ENCODE measurements around the gene RAET1G.
"Not testable (repeated sequence)": the region's sequence is repeated elsewhere in the genome, so short reads cannot be mapped to it uniquely, and the experiment has no call there.

The RAET1G gene

GRCh38 chr6:149891864-149892263 lies 31.1 kb downstream of the RAET1G start:
- not testable (repeated sequence) for H3K79me1 ChIP-seq (ENCODE audit: low read length); H3K4me2 ChIP-seq (ENCODE audit: low read length); H2BK120ac ChIP-seq (ENCODE audit: low read depth, low read length); H3K18ac ChIP-seq (ENCODE audit: low read length); H3K79me2 ChIP-seq (ENCODE audit: control insufficient read depth, insufficient read depth, low read length); H3K27me3 ChIP-seq (ENCODE audit: insufficient read depth, low read length, poor library complexity); H2BK15ac ChIP-seq (replicated peaks; ENCODE audit: low read depth); H4K8ac ChIP-seq (ENCODE audit: low read depth, low read length); H4K5ac ChIP-seq (ENCODE audit: low read length); H2AK5ac ChIP-seq (ENCODE audit: low read length); H3K27ac ChIP-seq (ENCODE audit: low read depth, low read length); H3K4me3 ChIP-seq (ENCODE audit: low read length); H3K23ac ChIP-seq (ENCODE audit: low read length); H3K4ac ChIP-seq (ENCODE audit: low read depth, low read length); DNase-seq; H3K4me1 ChIP-seq (ENCODE audit: control insufficient read depth, low read depth, low read length); H2BK5ac ChIP-seq (ENCODE audit: low read length); H3K56ac ChIP-seq (ENCODE audit: low read length); H3K9ac ChIP-seq (ENCODE audit: low read length); H3K36me3 ChIP-seq (ENCODE audit: control insufficient read depth, insufficient read depth, low read length)
- no CpG with 5 or more reads among the region's 6 CpGs for WGBS (ENCODE audit: extremely low coverage, insufficient coverage, low lambda C conversion rate)

DNA sequence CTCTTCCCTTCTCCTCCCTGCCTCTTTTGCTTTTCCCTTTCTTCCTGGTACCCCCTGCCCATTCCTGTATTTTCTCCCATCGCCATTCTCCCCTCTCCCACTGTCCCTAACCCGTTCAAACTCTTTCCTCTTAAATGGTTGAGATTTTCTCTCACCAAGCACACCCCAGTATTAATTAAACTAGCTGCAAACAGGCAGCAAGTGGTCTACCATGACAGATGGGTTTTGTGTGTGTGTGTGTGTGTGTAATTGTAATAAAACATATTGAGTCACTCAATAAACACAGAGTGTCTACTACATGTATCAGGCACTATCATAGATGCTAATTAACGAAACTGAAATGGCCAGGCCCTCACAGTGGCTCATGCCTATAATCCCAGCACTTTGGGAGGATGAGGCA lies 31.7 kb downstream of the RAET1G start:
- H3K9ac ChIP-seq (ENCODE audit: low read length) = no peak overlapping the region

DNA sequence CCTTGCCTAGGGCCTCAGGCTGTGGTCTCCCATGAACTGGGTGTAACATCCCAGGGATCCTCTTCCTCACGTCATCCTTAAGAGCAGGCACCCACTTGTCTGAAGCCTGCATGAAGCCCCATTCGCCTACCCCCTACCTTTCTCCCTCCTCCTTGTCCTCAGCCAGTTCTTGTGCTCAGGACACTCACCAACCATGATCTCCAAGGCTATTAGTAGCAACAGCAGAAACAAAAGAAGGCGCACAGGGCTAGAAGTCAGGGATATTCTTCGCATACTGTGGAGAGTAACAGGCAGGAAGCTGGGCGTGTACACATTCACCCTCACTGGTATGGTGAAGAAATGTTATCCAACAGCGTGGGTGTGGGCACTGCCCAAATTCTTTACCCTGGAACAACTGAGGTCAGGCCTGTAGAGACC lies 32.3 kb downstream of the RAET1G start:
- no peak overlapping the region for H2BK120ac ChIP-seq (ENCODE audit: low read depth, low read length)
- H3K23ac ChIP-seq (ENCODE audit: low read length) = no peak overlapping the region
- H3K9ac ChIP-seq (ENCODE audit: low read length) = no peak overlapping the region
- no peak overlapping the region for H3K4me2 ChIP-seq (ENCODE audit: low read length)
- H2BK15ac ChIP-seq (replicated peaks; ENCODE audit: low read depth) = no peak overlapping the region
- H3K27me3 ChIP-seq (ENCODE audit: insufficient read depth, low read length, poor library complexity) = no peaks in the 10 kb centered on the region
- H2AK5ac ChIP-seq (ENCODE audit: low read length) = no peak overlapping the region
- no peak overlapping the region for H3K56ac ChIP-seq (ENCODE audit: low read length)
- no peak overlapping the region for H2BK5ac ChIP-seq (ENCODE audit: low read length)
- WGBS (ENCODE audit: extremely low coverage, insufficient coverage, low lambda C conversion rate) = no CpG with 5 or more reads among the region's 6 CpGs
- H3K4me3 ChIP-seq (ENCODE audit: low read length) = no peak overlapping the region
- no peaks in the 10 kb centered on the region for H3K4me1 ChIP-seq (ENCODE audit: control insufficient read depth, low read depth, low read length)
- no peaks in the 10 kb centered on the region for H3K79me2 ChIP-seq (ENCODE audit: control insufficient read depth, insufficient read depth, low read length)
- no peaks in the 10 kb centered on the region for H3K79me1 ChIP-seq (ENCODE audit: low read length)
- H4K5ac ChIP-seq (ENCODE audit: low read length) = no peak overlapping the region
- no peak overlapping the region for H3K4ac ChIP-seq (ENCODE audit: low read depth, low read length)
- no peak for DNase-seq
- H3K36me3 ChIP-seq (ENCODE audit: control insufficient read depth, insufficient read depth, low read length) = no peaks in the 10 kb centered on the region
- no peak overlapping the region for H3K18ac ChIP-seq (ENCODE audit: low read length)
- no peak overlapping the region for H4K8ac ChIP-seq (ENCODE audit: low read depth, low read length)
- no peak overlapping the region for H3K27ac ChIP-seq (ENCODE audit: low read depth, low read length)

More for the DNA sequence above, 31.7 kb downstream of the RAET1G start:
- no peak overlapping the region for H3K23ac ChIP-seq (ENCODE audit: low read length)
- no peak overlapping the region for H2BK120ac ChIP-seq (ENCODE audit: low read depth, low read length)
- no peak overlapping the region for H2BK5ac ChIP-seq (ENCODE audit: low read length)
- no peak overlapping the region for H3K56ac ChIP-seq (ENCODE audit: low read length)
- no peak overlapping the region for H2BK15ac ChIP-seq (replicated peaks; ENCODE audit: low read depth)
- no peaks in the 10 kb centered on the region for H3K79me1 ChIP-seq (ENCODE audit: low read length)
- WGBS (ENCODE audit: extremely low coverage, insufficient coverage, low lambda C conversion rate) = no CpG with 5 or more reads among the region's 3 CpGs
- no peak overlapping the region for H4K8ac ChIP-seq (ENCODE audit: low read depth, low read length)
- H3K4ac ChIP-seq (ENCODE audit: low read depth, low read length) = no peak overlapping the region
- H3K18ac ChIP-seq (ENCODE audit: low read length) = no peak overlapping the region
- H3K36me3 ChIP-seq (ENCODE audit: control insufficient read depth, insufficient read depth, low read length) = no peaks in the 10 kb centered on the region
- H4K5ac ChIP-seq (ENCODE audit: low read length) = no peak overlapping the region
- no peaks in the 10 kb centered on the region for H3K79me2 ChIP-seq (ENCODE audit: control insufficient read depth, insufficient read depth, low read length)
- H3K4me3 ChIP-seq (ENCODE audit: low read length) = no peak overlapping the region
- H3K4me2 ChIP-seq (ENCODE audit: low read length) = no peak overlapping the region
- H2AK5ac ChIP-seq (ENCODE audit: low read length) = no peak overlapping the region
- H3K27me3 ChIP-seq (ENCODE audit: insufficient read depth, low read length, poor library complexity) = no peaks in the 10 kb centered on the region
- no peak for DNase-seq
- no peaks in the 10 kb centered on the region for H3K4me1 ChIP-seq (ENCODE audit: control insufficient read depth, low read depth, low read length)
- no peak overlapping the region for H3K27ac ChIP-seq (ENCODE audit: low read depth, low read length)

DNA sequence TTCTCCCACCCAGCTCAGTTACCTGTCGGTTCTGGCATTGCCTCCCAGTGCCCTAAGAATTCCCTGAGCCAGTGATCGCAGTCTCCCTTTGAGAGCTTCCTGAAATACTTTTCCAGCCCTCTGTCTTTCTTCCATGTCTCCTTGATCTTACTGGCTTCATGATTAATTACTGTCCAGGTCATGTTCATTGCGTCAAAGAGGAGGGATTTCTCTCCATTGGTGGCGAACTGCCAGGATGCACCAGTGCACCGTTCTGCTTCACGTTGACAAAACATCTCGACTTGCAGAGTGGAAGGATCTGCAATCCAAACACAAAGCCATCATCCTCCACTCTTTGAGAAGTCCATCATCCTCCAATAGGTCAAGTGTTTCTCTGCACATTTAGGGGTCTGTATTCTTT lies 33.6 kb downstream of the RAET1G start:
- Histone ChIP-seq H3K79me1 (ENCODE audit: low read length) (no peaks in the 10 kb centered on the region), H2BK15ac (replicated peaks; ENCODE audit: low read depth) (no peak overlapping the region), H2BK120ac (ENCODE audit: low read depth, low read length) (no peak overlapping the region), H4K8ac (ENCODE audit: low read depth, low read length) (no peak overlapping the region), H4K5ac (ENCODE audit: low read length) (no peak overlapping the region), H3K18ac (ENCODE audit: low read length) (no peak overlapping the region), H2BK5ac (ENCODE audit: low read length) (no peak overlapping the region), H3K4me1 (ENCODE audit: control insufficient read depth, low read depth, low read length) (no peaks in the 10 kb centered on the region), H3K27me3 (ENCODE audit: insufficient read depth, low read length, poor library complexity) (no peaks in the 10 kb centered on the region), H3K4me3 (ENCODE audit: low read length) (no peak overlapping the region), H3K79me2 (ENCODE audit: control insufficient read depth, insufficient read depth, low read length) (no peaks in the 10 kb centered on the region), H3K56ac (ENCODE audit: low read length) (no peak overlapping the region), H3K4me2 (ENCODE audit: low read length) (no peak overlapping the region), H3K36me3 (ENCODE audit: control insufficient read depth, insufficient read depth, low read length) (no peaks in the 10 kb centered on the region), H3K27ac (ENCODE audit: low read depth, low read length) (no peak overlapping the region), H3K4ac (ENCODE audit: low read depth, low read length) (no peak overlapping the region), H3K9ac (ENCODE audit: low read length) (no peak overlapping the region), H2AK5ac (ENCODE audit: low read length) (no peak overlapping the region), H3K23ac (ENCODE audit: low read length) (no peak overlapping the region)
- WGBS (ENCODE audit: extremely low coverage, insufficient coverage, low lambda C conversion rate) = no CpG with 5 or more reads among the region's 7 CpGs
- DNase-seq = no peak

GRCh38 chr6:149888659-149889058 lies 34.3 kb downstream of the RAET1G start:
- Histone ChIP-seq H3K18ac (ENCODE audit: low read length) (no peak overlapping the region), H2BK120ac (ENCODE audit: low read depth, low read length) (no peak overlapping the region), H4K5ac (ENCODE audit: low read length) (no peak overlapping the region), H3K23ac (ENCODE audit: low read length) (no peak overlapping the region), H4K8ac (ENCODE audit: low read depth, low read length) (no peak overlapping the region), H2BK15ac (replicated peaks; ENCODE audit: low read depth) (no peak overlapping the region), H3K27me3 (ENCODE audit: insufficient read depth, low read length, poor library complexity) (no peaks in the 10 kb centered on the region), H3K4me1 (ENCODE audit: control insufficient read depth, low read depth, low read length) (no peaks in the 10 kb centered on the region), H3K56ac (ENCODE audit: low read length) (no peak overlapping the region), H3K27ac (ENCODE audit: low read depth, low read length) (no peak overlapping the region), H3K9ac (ENCODE audit: low read length) (no peak overlapping the region), H3K4me2 (ENCODE audit: low read length) (no peak overlapping the region), H3K79me2 (ENCODE audit: control insufficient read depth, insufficient read depth, low read length) (no peaks in the 10 kb centered on the region), H3K4me3 (ENCODE audit: low read length) (no peak overlapping the region), H2AK5ac (ENCODE audit: low read length) (no peak overlapping the region), H3K4ac (ENCODE audit: low read depth, low read length) (no peak overlapping the region), H2BK5ac (ENCODE audit: low read length) (no peak overlapping the region), H3K79me1 (ENCODE audit: low read length) (no peaks in the 10 kb centered on the region), H3K36me3 (ENCODE audit: control insufficient read depth, insufficient read depth, low read length) (no peaks in the 10 kb centered on the region)
- no CpG with 5 or more reads among the region's 1 CpG for WGBS (ENCODE audit: extremely low coverage, insufficient coverage, low lambda C conversion rate)
- DNase-seq = no peak

DNA sequence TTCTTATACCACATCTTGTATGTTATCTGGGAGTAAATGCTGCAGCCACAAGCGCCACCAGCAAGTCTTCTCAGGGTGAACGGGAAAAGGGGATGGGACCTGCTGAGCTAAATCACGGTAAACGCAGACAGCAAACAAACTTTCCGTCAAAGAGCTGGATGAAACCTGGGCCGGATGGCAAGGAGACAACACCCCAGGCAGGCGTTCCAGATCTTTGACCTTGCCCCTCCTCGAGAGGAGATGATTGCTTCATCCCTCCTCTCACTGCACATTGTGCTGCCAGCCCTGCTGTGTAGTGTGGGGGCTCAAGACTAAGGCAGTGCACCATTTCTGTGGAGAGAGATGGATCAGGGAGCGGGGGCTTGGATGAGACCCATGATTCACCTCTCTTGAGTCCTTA lies 34.8 kb downstream of the RAET1G start:
- Histone ChIP-seq H4K8ac (ENCODE audit: low read depth, low read length) (no peak overlapping the region), H2BK5ac (ENCODE audit: low read length) (no peak overlapping the region), H2BK15ac (replicated peaks; ENCODE audit: low read depth) (no peak overlapping the region), H3K23ac (ENCODE audit: low read length) (no peak overlapping the region), H4K5ac (ENCODE audit: low read length) (no peak overlapping the region), H2AK5ac (ENCODE audit: low read length) (no peak overlapping the region), H3K56ac (ENCODE audit: low read length) (no peak overlapping the region), H3K4me3 (ENCODE audit: low read length) (no peak overlapping the region), H3K79me2 (ENCODE audit: control insufficient read depth, insufficient read depth, low read length) (no peaks in the 10 kb centered on the region), H3K4me2 (ENCODE audit: low read length) (no peak overlapping the region), H3K27ac (ENCODE audit: low read depth, low read length) (no peak overlapping the region), H3K9ac (ENCODE audit: low read length) (no peak overlapping the region), H2BK120ac (ENCODE audit: low read depth, low read length) (no peak overlapping the region), H3K18ac (ENCODE audit: low read length) (no peak overlapping the region), H3K36me3 (ENCODE audit: control insufficient read depth, insufficient read depth, low read length) (no peaks in the 10 kb centered on the region), H3K4ac (ENCODE audit: low read depth, low read length) (no peak overlapping the region), H3K4me1 (ENCODE audit: control insufficient read depth, low read depth, low read length) (no peaks in the 10 kb centered on the region), H3K27me3 (ENCODE audit: insufficient read depth, low read length, poor library complexity) (no peaks in the 10 kb centered on the region), H3K79me1 (ENCODE audit: low read length) (no peaks in the 10 kb centered on the region)
- no CpG with 5 or more reads among the region's 9 CpGs for WGBS (ENCODE audit: extremely low coverage, insufficient coverage, low lambda C conversion rate)
- no peak for DNase-seq

Measured in mesendoderm (in vitro differentiated cells).